DOHH2 (cell line): ENCODE measurements around the gene ZNF154.

Source experiments
- CTCF ChIP-seq: fragments of 200-600 bp; sonication (generic); IDR thresholded peaks from one replicate; pipeline ENCODE4 v1.5.1; 2014; ENCODE audit warnings: antibody characterized with exemption, mild to moderate bottlenecking, low read depth, low read length; ENCODE audit not compliant: poor library complexity, severe bottlenecking
- EZH2phosphoT487 ChIP-seq: fragments of 200-600 bp; sonication (generic); IDR thresholded peaks from 2 replicates; pipeline ENCODE4 v1.6.1; 2017; ENCODE audit warnings: borderline replicate concordance, mild to moderate bottlenecking, antibody characterized with exemption, low read length, moderate library complexity, mixed read lengths

GRCh38 chr19:57672466-57672865 lies 36.5 kb downstream of the ZNF154 start:
- TF ChIP-seq EZH2phosphoT487 (no peak), CTCF (no peak)
